Smooth muscle cell of the brain vasculature (primary cell): ENCODE results near the gene CD302.
A peak's percentile ranks its signal among the peaks of the same experiment; 100 is the strongest.
"Not testable (repeated sequence)": the region's sequence is repeated elsewhere in the genome, so short reads cannot be mapped to it uniquely, and the experiment has no call there.

Source experiments
- DNase-seq: peaks from one replicate; pipeline ENCODE4 v3.0.0-alpha.2; 2012; ENCODE audit warnings: low read depth, low spot score

The CD302 gene

DNA sequence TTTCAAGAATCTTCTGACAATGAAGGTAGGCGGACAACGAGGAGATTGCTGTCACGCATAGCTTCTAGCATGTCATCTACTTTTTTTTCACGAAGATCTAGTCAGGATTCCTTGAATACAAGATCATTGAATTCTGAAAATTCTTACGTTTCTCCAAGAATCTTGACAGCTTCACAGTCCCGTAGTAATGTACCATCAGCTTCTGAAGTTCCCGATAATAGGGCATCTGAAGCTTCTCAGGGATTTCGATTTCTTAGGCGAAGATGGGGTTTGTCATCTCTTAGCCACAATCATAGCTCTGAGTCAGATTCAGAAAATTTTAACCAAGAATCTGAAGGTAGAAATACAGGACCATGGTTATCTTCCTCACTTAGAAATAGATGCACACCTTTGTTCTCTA lies 49.9 kb downstream of the CD302 start:
- no peak for DNase-seq

DNA sequence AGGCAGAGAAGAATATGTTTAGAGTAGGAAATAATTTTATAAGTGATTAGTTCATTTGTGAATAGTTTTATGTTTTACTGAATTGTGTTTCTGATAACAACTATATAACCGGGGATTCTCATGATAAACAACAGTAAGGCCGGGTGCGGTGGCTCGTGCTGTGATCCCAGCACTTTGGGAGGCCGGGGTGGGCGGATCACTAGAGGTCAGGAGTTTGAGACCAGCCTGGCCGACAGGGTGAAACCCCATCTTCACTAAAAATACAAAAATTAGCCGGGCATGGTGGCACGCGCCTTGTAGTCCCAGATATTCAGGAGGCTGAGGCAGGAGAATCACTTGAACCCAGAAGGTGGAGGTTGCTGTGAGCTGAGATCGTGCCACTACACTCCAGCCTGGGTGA lies 52.8 kb downstream of the CD302 start:
- DNase-seq, result not testable (repeated sequence)

DNA sequence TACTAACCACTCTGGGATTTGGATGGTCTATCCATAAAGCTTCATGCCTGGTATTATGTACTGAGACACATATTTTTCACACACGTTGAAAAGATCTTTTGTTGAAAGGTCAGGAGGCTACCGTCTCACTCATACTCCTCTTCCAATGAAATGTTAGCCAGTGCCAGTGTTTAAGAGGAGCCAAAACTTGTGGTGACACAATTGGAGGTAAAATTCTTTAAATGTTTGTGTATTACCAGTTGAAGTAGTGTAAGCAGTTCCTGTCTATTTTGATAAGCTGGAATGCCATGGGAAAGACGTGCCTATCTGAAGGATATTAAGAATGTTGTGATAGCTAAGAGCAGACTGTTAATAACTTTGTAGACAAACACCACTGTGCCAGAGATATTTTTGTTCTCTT lies 53.6 kb downstream of the CD302 start:
- DNase-seq, result peak; percentile 17

DNA sequence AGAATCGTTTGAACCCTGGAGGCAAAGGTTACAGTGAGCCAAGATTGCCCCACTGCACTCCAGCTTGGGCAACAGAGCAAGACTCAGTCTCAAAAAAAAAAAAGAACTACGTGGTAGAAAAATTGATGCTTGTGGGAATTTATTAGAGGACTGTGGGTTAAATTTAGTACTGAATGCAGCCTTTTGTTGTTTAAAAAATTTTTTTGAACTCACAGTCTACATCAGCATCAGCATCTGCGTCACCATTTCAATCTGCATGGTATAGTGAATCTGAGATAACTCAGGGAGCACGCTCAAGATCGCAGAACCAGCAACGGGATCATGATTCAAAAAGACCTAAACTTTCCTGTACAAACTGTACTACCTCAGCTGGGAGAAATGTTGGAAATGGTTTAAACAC lies 55.2 kb downstream of the CD302 start:
- no peak for DNase-seq

- DNase-seq, result no peak
Observed at GRCh38 chr2:159738509-159739390, 59.3 kb downstream of the CD302 start.

GRCh38 chr2:159737917-159738296 lies 60.1 kb downstream of the CD302 start:
- no peak for DNase-seq

- no peak for DNase-seq
Observed at GRCh38 chr2:159737292-159737916, 60.6 kb downstream of the CD302 start.

DNA sequence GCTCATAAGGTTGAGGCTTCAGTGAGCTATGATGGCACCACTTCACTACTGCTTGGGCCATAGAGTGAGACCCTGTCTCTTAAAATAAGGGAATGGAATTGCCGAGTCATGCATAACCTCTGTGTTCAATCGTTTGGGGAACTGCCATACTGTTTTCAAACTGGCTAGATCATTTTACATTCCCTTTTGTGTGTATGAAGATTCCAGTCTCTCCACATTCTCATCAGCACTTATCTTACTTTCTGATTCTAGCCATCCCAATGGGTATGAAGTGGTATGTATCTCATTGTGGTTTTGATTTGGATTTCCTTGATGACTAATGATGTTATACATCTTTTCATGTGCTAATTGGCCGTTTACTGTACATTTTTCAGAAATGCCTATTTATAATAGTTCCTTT lies 62.0 kb downstream of the CD302 start:
- no peak for DNase-seq

DNA sequence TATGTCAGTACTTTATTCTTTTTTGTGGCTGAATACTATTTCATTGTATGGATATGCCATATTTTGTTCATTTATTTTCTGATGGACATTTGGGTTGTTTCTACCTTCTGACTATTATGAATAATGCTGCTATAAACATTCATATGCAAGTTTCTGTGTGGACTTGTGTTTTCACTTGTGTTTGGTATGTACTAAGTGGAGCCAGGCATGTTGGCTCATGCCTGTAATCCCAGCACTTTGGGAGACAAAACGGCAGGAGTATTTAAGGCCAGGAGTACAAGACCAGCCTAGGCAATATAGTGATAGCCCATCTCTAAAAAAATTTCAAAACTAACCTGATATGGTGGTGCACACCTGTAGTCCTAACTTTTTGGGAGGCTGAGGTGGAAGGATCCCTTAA lies 62.4 kb downstream of the CD302 start:
- no peak for DNase-seq

GRCh38 chr2:159728629-159729028 lies 69.4 kb downstream of the CD302 start:
- no peak for DNase-seq

- DNase-seq, result no peak
Observed at GRCh38 chr2:159725713-159726112, 72.3 kb downstream of the CD302 start.

- DNase-seq, result not testable (repeated sequence)
Observed at GRCh38 chr2:159724795-159725572, 73.0 kb downstream of the CD302 start.

DNA sequence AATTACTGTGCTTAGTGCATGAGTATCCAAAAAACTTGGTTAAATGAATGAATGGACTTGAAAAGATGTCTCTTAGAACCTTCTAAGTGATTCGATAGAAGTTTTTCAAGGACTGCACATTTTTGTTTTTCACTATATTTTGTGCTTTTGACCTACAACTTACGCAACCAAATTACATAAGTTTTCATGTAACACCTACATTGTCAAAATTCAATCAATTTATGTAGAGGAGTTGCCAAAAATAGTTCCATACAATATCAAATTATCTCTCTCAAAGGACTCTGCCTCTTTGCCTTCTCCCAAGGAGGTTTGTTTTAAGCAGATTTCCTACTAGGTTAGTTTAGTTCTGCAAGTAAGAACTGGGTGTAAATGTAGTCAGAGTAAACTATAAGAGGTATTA lies 75.4 kb downstream of the CD302 start:
- no peak for DNase-seq

DNA sequence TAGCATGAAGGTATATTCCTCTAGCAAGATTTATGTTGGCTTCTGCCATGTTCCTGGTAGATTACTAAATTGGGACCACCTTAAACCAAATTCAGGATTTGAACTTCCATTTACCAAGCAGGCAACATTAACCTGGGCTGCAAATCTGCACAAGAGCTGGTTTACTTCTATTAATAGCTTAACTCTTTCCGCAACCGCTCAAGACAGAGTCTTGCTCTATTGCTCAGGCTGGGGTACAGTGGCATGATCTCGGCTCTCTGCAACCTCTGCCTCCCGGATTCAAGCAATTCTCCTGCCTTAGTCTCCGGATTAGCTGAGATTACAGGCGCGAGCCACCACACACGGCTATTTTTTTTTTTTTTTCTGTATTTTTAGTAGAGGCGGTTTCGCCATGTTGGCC lies 77.3 kb downstream of the CD302 start:
- DNase-seq, result no peak
